Suprapubic skin (tissue), 4 donors: Measurements from ENCODE around the gene LARP6.

Experiments used
- CTCF ChIP-seq, 2 donors: fragments of 200-600 bp in 1 of 2; fragments of 450-650 bp in 1 of 2; sonication (generic) in 1 of 2; IDR thresholded peaks; one replicate each; pipeline ENCODE4 v1.5.1; 2016 to 2019; ENCODE audit warnings: antibody characterized with exemption in 2 of 2, mild to moderate bottlenecking in 1 of 2, moderate library complexity in 1 of 2
- EP300 ChIP-seq: sonication (generic); formaldehyde crosslinking; IDR thresholded peaks from one replicate; pipeline ENCODE4 v1.6.1; 2017; ENCODE audit warnings: antibody characterized with exemption
- POLR2A ChIP-seq, 2 donors: fragments of 450-650 bp; IDR thresholded peaks; one replicate each; pipeline ENCODE4 v1.6.1; 2017; ENCODE audit warnings: antibody characterized with exemption in 2 of 2, mild to moderate bottlenecking in 2 of 2, moderate library complexity in 2 of 2
- POLR2AphosphoS5 ChIP-seq, 3 donors: sonication (generic); formaldehyde crosslinking; IDR thresholded peaks; one replicate each; pipeline ENCODE4 v1.6.1; 2017; ENCODE audit warnings: antibody characterized with exemption in 3 of 3

GRCh38 chr15:70834999-70835398 is 19.0 kb downstream of the LARP6 start:
- TF ChIP-seq EP300 (no peak), POLR2A (IDR thresholded peaks at IDR 0.05) (no peak), CTCF (IDR thresholded peaks at IDR 0.05) (no peak), POLR2AphosphoS5 (IDR thresholded peaks at IDR 0.05) (no peak)
